Kidney epithelial cell (primary cell): ENCODE results near the gene CDCA3. TPM values are rescaled to one million over a fixed set of nuclear protein-coding genes. Genes with fewer than 3 reads are reported as not detected.
"Not testable (repeated sequence)": the region's sequence is repeated elsewhere in the genome, so short reads cannot be mapped to it uniquely, and the experiment has no call there.

Experiments
- DNase-seq: peaks from one replicate; pipeline ENCODE4 v3.0.0-alpha.2; 2010; ENCODE audit warnings: low read depth
- H3K27me3 ChIP-seq: 2 replicates; pipeline ENCODE4 v1.6.0; 2011; ENCODE audit warnings: low read length; ENCODE audit not compliant: control insufficient read depth, insufficient read depth
- H3K36me3 ChIP-seq: 2 replicates; pipeline ENCODE4 v1.5.1; 2011; ENCODE audit warnings: low read length; ENCODE audit not compliant: control insufficient read depth, insufficient read depth
- H3K4me3 ChIP-seq: 2 replicates; pipeline ENCODE4 v1.5.1; 2011; ENCODE audit warnings: low read depth, mild to moderate bottlenecking, control low read depth, low read length
- total RNA-seq: library from RNA; depleted of rRNA; stranded (reverse); fragments of >200 nt; gene quantifications from 2 replicates; pipeline ENCODE4 v1.2.3, GENCODE V29; 2015
- TF ChIP-seq, protein P1 (sequence below): IDR thresholded peaks from 2 replicates; pipeline ENCODE4 v1.5.1; 2011; ENCODE audit warnings: mild to moderate bottlenecking, moderate library complexity, low read length, control low read depth, inconsistent platforms; ENCODE audit not compliant: insufficient read depth, poor library complexity, severe bottlenecking

Gene CDCA3
- total RNA-seq, 1 donor from 2014 or later = 8.3 TPM

DNA sequence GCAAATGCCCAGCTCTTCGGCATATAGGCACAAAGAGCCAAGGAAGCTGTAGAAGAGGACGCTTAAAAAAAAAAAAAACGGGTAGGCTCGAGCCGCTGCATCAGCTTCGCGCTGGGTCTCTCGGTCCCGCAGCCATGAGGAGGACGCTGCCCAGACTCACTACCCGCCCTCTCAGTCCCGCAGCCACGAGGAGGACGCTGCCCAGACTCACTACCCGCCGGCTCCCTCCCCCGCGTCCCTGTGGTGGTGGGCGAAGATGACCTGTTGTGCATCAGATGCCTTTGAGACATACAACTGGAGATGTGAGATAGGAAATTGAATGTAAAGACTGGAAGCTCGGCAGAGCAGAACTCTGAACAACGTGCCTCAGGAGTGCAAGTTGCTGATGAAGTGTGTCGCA is 33.5 kb upstream of the CDCA3 start:
- DNase-seq = no peak
- TF ChIP-seq, protein P1, sequence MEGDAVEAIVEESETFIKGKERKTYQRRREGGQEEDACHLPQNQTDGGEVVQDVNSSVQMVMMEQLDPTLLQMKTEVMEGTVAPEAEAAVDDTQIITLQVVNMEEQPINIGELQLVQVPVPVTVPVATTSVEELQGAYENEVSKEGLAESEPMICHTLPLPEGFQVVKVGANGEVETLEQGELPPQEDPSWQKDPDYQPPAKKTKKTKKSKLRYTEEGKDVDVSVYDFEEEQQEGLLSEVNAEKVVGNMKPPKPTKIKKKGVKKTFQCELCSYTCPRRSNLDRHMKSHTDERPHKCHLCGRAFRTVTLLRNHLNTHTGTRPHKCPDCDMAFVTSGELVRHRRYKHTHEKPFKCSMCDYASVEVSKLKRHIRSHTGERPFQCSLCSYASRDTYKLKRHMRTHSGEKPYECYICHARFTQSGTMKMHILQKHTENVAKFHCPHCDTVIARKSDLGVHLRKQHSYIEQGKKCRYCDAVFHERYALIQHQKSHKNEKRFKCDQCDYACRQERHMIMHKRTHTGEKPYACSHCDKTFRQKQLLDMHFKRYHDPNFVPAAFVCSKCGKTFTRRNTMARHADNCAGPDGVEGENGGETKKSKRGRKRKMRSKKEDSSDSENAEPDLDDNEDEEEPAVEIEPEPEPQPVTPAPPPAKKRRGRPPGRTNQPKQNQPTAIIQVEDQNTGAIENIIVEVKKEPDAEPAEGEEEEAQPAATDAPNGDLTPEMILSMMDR = no peak

DNA sequence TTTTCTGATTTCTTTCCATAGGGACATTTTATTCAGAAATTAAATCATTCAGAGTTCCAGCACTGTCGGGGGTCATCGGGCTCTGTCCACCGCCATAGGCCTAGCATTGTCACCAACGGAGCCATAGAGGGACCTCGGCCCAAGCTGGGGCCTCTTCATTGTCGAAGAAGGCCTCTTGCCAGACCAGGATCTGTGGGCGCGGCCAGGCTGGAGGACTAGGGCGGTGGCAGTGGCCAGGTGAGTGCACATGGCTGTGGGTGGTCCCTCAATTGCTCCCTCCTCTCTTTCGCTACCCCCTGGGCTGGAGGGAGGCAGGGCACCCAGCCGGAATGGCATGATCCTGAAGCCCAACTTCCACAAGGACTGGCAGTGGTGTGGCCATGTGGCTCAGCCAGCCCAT is 32.6 kb upstream of the CDCA3 start:
- H3K27me3 ChIP-seq = no peaks in the 10 kb centered on the region
- H3K4me3 ChIP-seq = no peak overlapping the region
- TF ChIP-seq, protein P1 = no peak
- DNase-seq = no peak
- H3K36me3 ChIP-seq = no peaks in the 10 kb centered on the region

More for the DNA sequence above, 33.5 kb upstream of the CDCA3 start:
- Histone ChIP-seq H3K27me3 (no peaks in the 10 kb centered on the region), H3K36me3 (no peaks in the 10 kb centered on the region), H3K4me3 (no peak overlapping the region)

DNA sequence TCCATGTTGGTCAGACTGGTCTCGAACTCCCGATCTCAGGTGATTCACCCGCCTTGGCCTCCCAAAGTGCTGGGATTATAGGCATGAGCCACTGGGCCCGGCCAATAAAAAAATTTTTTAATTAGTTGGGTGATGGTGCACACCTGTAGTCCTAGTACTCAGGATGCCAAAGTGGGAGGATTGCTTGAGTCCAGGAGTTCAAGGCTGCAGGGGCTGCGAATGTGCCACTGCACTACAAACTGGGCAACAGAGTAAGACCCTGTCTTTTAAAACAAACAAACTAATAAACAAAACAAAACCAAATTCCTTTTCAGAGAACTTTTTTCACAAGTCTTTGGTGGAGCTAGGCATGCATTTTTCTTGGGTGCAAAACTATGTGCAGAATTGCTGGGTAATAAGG is 32.2 kb upstream of the CDCA3 start:
- H3K36me3 ChIP-seq = no peaks in the 10 kb centered on the region
- DNase-seq = no peak
- no peak overlapping the region for H3K4me3 ChIP-seq
- TF ChIP-seq, protein P1 = no peak
- H3K27me3 ChIP-seq = no peaks in the 10 kb centered on the region

DNA sequence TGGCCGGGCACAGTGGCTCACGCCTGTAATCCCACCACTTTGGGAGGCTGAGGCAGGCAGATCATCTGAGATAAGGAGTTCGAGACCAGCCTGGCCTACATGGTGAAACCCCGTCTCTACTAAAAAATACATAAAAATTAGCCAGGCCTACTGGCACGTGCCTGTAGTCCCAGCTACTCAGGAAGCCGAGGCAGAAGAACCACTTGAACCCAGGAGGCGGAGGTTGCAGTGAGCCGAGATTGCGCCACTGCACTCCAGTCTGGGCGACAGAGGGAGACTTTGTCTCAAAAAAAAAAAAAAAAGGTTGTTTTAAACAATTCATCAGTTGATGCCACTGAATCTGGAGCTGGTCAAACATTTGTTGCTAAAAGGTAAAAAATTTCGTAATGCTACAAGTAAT is 28.7 kb upstream of the CDCA3 start:
- not testable (repeated sequence) for H3K4me3 ChIP-seq, H3K36me3 ChIP-seq, H3K27me3 ChIP-seq, DNase-seq

DNA sequence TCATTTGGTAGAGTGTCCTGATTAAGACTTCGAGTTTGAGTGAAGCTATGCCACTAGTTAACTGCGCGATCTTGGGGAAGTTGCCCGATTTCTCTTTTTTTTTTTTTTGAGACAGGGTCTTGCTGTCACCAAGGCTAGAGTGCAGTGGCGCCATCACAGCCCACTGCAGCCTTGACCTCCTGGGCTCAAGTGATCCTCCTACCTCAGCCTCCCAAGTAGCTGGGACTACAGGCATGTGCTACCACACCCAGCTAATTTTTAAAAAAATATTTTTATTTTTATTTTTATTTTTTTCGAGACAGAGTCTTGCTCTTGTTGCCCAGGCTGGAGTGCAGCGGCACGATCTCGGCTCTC is 22.9 kb upstream of the CDCA3 start:
- not testable (repeated sequence) for H3K36me3 ChIP-seq, H3K27me3 ChIP-seq, DNase-seq
- H3K4me3 ChIP-seq = peak overlapping the region; percentile 76

DNA sequence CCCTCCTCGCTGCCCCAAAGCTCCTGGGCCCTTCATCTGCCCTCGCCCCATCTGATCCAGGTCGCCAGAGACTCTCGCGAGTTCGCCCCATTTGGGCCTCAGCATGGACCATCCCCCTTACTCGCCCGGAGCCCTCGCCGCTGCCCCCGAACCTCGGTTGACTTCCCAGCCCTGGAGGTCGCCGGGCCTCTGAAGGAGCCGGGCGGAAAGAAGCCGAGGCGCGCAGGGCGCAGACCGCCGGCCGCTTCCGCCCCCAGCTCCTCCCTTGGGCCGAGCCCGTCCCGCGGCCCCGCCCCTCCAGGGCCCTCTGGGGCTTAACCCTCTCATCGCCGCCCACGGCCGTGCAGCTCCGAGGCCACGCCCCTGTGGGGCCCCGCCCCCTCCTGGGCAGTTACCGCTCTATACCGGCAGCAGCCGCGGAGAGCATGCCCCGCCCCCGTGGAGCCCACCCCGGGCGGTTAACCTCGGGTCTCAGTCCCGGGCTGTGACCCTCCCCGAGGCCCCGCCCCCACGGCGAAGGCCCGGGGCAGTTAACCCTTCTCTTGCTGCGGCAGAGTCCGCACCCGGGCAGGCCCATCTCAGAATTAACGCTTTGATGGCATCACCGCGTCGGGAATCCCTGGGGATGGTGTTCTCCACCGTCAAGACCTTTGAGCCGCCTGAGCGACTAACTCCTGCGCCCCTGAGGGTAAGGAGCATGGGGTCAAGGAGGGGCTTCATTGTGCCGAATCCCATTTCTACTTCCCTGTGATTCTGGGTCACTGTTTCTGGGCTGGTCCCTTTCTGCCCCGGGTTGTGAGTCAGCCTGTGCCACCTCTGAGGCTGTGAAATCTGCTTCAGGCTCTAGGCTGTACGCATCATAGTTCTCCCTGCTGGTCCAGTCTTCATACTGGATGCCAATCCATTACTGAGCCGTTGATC is 22.3 kb upstream of the CDCA3 start, which contains the start of gene SPSB2:
Gene SPSB2 (minus strand): TSS at position 210 of the 921 bp plus-strand sequence. CDS start 402 bp downstream, outside the sequence.
- no peaks in the 10 kb centered on the region for H3K27me3 ChIP-seq
- peaks cover 9% of the 10 kb centered on the region for H3K36me3 ChIP-seq
- TF ChIP-seq, protein P1 = no peak
- DNase-seq = peak; percentile 76
- peak within 1 kb of the TSS; percentile 76 for H3K4me3 ChIP-seq
